NCI-H82 (cell line): Measurements from ENCODE around the gene B3GLCT.
"Not testable (repeated sequence)": the region's sequence is repeated elsewhere in the genome, so short reads cannot be mapped to it uniquely, and the experiment has no call there.

Experiments used
- DNase-seq: peaks from one replicate; lab custom pipeline; 2025; lab: John Stamatoyannopoulos, UW

B3GLCT gene

DNA sequence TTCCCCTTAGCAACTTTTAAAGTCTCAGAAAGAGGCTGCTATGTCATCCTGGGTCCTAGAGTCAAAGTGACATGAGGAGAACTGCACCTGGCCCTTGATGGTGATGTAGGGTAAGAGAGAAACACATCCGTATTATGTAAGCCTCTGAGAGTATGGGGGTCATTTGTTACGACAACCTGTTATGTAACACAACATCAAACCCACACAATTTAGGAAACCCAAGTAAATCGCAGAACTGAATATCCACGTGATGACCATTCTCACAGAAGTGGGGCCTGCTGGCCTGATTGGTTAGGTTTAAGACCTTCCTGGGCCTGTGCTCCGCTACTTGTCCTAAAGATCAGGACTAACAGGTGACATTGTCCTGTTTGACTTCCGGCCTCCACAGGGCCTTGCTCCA, 15.3 kb upstream of the B3GLCT start:
- DNase-seq = no peak

GRCh38 chr13:31184981-31185645, 14.7 kb upstream of the B3GLCT start:
- DNase-seq = no peak

- no peak for DNase-seq
Measured at GRCh38 chr13:31191748-31192147, 8.0 kb upstream of the B3GLCT start.

GRCh38 chr13:31192306-31192705, 7.5 kb upstream of the B3GLCT start:
- DNase-seq = no peak

- DNase-seq = no peak
Measured at GRCh38 chr13:31195616-31196015, 4.2 kb upstream of the B3GLCT start.

DNA sequence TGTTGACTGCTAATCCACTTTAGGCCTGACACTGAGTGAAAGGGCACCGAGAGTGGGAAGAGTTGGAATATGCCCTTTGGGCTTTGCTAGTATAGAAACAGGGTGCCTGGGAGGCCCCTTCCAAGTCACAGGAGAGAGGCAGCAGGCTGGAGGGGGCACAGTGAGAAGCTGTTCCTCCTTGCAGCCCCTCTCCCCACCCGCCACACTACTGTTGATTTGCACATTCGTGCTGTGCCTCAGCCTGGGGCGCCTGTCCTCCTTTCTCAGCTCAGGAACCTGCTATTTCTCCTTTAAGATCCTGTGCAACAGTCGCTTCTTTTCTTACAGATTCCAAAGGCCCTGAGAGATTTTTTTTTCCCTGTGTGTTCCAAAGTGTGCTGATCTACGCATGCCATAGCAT, 2.8 kb upstream of the B3GLCT start:
- no peak for DNase-seq

DNA sequence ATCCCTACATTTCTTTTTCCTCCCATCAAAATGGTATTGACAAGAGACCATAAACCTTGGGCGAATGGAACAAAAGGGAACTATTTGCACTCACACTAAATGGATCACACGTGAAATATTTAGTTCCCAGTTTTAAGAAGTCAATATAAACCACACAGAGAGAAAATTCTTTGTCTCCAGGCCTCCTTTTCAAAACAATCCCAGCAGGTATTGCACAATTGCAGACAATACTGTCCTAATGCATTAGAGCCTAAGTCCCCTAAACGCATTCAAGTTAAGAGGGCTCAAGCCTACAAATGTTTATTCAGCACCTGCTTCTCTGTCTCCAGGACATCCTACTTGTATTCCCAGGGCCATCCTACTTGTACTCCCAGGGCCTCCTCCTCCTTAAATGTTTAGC, 1.3 kb upstream of the B3GLCT start:
- DNase-seq = no peak

DNA sequence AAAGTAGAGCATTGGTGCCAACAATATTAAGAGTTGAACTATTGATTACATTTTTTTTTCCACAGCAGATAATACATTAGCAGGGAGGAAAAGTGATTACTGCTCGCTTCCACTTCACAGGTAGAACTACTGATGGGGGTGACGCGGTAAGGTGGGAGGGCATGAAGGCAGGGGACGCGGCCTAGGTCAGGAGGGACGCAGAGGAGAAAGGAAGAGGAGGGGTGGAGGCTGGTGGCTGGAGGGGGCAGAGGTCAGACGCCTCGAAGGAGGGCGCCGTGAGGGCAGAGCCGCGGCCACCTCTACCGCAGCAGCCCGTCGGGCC, 287 bp upstream of the B3GLCT start:
- DNase-seq = no peak

DNA sequence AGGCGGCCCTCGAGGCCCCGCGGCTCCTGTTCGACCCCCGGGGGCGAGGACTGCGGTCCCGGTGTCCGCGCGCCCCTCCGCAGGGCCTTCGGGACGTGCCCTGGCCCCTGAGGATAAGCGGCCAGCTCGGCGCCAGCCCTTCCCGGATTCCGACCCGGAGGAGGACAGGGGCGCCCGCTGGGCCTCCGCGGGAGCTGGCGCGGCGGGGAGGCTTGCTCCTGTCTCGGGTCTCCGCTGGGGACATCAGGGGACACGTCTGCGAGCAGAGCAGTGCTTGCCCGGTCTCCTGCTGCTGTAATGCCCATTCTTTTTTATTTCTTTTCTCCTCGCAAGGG, 829 bp downstream of the B3GLCT start:
- peak; percentile 70 for DNase-seq

- no peak for DNase-seq
Measured at GRCh38 chr13:31201341-31202031, 1.7 kb downstream of the B3GLCT start.

DNA sequence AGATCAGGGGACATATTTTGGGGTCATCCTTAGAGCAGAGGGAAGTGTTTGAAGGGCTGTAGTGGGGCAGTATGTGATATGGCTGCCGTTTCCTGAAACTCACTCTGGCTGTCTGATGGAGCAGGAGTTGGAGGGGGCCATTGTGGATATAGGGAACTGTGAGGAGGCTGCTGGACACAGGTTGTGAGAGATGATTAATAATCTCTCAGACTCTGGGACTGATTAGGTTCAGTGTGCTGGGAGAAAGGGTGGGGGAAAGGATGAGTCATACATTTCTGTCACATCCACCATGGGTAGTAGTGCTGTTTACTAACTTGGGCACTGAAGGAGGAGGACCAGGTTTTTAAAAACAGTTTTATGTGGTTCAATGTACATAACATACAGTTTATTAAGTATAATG, 4.8 kb downstream of the B3GLCT start:
- peak; percentile 48 for DNase-seq

DNA sequence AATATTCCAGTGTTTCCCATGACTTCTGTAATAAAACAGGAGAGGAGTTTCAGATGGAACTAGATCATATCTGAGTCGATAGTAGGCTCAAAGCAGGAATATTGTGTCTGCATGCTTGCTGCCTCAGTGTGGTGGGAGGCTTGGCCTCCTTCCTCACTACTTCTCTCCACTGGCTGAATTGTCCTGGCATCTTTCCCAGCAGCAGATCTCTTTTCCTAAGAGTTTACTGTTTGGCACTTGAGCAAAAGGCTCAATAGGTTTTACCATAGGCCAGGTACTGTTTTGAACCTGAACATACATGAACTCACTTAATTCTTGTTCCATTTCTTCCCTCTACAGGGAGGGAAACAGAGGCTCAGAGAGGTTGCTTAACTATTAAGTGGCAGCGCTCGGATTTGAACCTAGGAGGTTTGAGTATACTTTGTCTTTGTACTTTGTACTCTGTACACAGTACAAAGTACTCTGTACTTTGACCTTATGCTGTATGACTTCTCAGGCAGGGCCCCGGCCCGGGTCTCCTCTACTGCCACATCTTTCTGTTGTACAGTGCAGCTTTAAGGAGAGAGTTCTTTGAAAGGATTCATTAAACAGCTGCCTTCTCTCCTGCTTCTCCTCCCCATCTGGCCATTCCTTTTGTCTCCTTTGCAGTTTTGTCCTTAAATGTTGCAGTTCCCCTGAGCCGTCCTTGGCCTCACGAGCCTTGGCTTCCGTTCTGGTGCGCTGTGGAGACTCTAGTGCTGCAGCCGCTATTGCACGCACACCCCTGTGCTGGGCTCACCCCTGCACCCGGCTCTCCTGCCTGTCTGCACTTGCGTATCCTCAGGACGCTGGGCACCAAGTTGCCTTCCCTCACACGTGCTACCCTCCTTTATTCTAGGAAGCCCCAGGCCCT, 8.1 kb downstream of the B3GLCT start:
- DNase-seq = peak; percentile 56

DNA sequence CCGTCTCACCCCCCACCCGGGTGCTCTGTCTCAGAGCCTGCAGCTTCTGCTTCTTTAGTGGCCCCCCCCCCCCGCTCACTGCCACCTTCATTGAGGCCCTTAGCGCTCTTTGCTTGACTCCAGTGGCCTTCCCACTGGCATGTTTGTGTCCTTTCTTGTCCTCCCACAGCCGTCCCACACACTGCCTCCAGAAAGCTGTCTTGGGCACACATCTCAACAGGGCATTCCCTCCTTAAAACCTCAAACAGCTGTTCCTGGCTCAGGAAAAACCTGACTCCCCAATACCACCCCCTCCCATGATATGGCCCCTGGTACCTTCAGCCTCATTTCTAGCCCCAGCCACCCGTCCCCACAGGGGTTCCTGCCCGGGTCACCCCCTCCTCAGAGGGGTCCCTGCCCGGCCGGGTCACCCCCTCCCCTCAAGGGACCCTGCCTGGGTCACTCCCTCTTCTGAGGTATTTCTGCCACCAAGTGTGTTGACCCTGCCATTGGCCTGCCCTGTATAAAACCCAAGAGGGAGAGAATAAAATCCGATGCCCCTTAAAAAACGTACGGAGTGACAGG, 8.9 kb downstream of the B3GLCT start:
- DNase-seq = peak; percentile 49

- DNase-seq = peak; percentile 100
Measured at GRCh38 chr13:31209172-31209840, 9.5 kb downstream of the B3GLCT start.

DNA sequence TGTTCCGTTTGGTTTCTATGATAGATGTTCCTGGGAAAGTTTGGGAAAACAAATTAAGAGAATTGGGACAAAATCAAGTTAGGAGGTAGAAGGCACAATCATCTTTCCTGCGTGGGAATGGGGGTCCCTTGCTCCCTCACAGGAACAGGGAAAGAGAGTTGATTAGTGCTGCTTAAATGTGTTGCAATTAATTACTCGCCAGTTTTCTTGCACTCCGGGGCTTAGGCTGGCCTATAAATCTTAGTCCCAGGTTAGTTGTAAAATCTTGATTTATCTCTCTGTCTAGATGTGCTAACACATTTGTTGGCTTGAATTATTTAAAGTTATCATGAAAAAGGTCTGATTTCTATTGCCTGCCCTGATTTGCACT, 10.1 kb downstream of the B3GLCT start:
- DNase-seq = peak; percentile 60

- peak; percentile 40 for DNase-seq
Measured at GRCh38 chr13:31213651-31214289, 14.0 kb downstream of the B3GLCT start.

- no peak for DNase-seq
Measured at GRCh38 chr13:31214435-31214834, 14.7 kb downstream of the B3GLCT start.

GRCh38 chr13:31216916-31217315, 17.1 kb downstream of the B3GLCT start:
- DNase-seq = not testable (repeated sequence)

DNA sequence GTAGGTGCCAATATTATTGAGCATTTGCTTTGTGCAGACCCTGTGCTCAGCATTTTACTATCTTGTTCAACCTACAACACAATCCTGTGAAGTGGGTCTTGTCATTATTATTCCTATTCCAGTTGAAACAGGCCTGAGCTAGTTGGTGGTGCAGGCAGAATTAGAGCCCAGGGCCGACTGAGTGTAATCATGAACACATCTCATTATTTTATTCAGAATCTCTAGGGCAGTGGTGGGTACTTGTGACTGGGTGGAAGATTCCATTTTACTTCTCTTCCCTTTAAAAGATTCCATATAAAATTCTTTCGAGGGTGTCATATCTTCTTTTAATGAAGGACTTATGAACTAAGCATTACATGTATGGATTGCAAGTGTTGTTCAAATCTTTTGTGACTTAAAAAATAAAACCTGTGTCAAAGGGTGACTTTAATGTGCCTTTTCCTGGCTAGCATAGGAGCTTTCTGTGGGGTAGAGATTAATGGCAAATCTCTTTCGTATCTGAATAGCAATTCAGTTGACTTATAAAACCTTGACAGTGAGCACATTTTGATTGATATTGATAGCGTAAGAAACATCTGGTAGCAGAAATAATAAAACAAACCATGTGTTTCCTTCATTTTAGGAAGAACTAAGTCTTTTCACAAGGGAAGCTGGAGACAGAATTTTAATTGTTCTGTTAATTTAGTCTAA, 20.3 kb downstream of the B3GLCT start:
- DNase-seq = no peak

- DNase-seq = no peak
Measured at GRCh38 chr13:31221057-31221456, 21.3 kb downstream of the B3GLCT start.

DNA sequence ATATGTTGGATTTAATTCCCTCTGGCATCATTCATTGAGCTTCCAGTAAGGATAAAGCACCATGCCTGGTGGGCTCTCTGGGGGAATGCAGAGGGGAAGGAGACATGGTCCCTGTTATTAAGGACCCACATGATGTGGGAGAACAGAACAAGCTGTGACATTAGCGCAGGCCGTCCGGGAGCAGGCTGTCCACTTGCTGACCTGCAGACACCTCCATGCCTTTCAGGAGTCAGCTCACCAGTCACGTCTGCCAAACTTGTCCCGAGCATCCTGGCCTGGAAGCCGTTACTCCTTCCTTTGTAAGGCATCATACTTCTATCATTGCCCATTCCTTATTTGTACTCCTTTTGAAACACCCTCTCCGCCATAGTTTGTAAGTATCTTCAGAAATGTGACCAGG, 23.4 kb downstream of the B3GLCT start:
- DNase-seq = no peak
